Astrocyte (in vitro differentiated cells and primary cell): ENCODE results near the gene GABPB1. TPM values are rescaled to one million over a fixed set of nuclear protein-coding genes. Genes with fewer than 3 reads are reported as not detected.

Experiments used
- DNase-seq: peaks from one replicate; pipeline ENCODE4 v3.0.0-alpha.2; 2010; ENCODE audit warnings: low read depth
- FAIRE-seq: peaks from 2 replicates; lab custom pipeline; 2011; peaks lifted over from hg19 to GRCh38; lab: Jason Lieb, UNC
- H2AFZ ChIP-seq: 2 replicates; pipeline ENCODE4 v1.6.0; 2012; ENCODE audit warnings: low read depth, low read length, inconsistent platforms
- H3K27ac ChIP-seq: 2 replicates; pipeline ENCODE4 v1.5.1; 2011; ENCODE audit warnings: low read depth, low read length, inconsistent platforms
- H3K27me3 ChIP-seq: 2 replicates; pipeline ENCODE4 v1.6.0; 2011; ENCODE audit warnings: low read length, inconsistent platforms; ENCODE audit not compliant: insufficient read depth
- H3K36me3 ChIP-seq: 2 replicates; pipeline ENCODE4 v1.5.1; 2011; ENCODE audit warnings: low read length, inconsistent platforms; ENCODE audit not compliant: insufficient read depth
- H3K4me1 ChIP-seq: 2 replicates; pipeline ENCODE4 v1.5.1; 2011; ENCODE audit warnings: low read length, inconsistent platforms; ENCODE audit not compliant: insufficient read depth
- H3K4me2 ChIP-seq: 2 replicates; pipeline ENCODE4 v1.6.0; 2012; ENCODE audit warnings: low read length, inconsistent platforms
- H3K4me3 ChIP-seq: 2 replicates; pipeline ENCODE4 v1.5.1; 2011; ENCODE audit warnings: low read depth, mild to moderate bottlenecking, low read length, inconsistent platforms; ENCODE audit not compliant: insufficient read depth
- H3K79me2 ChIP-seq: 2 replicates; pipeline ENCODE4 v1.6.0; 2012; ENCODE audit warnings: mild to moderate bottlenecking, low read length, inconsistent platforms; ENCODE audit not compliant: insufficient read depth
- H3K9ac ChIP-seq: 2 replicates; pipeline ENCODE4 v1.6.0; 2012; ENCODE audit warnings: mild to moderate bottlenecking, low read length, inconsistent platforms
- H3K9me3 ChIP-seq: 2 replicates; pipeline ENCODE4 v1.5.1; 2012; ENCODE audit warnings: low read depth, mild to moderate bottlenecking, low read length, inconsistent platforms; ENCODE audit not compliant: insufficient read depth
- H4K20me1 ChIP-seq: 2 replicates; pipeline ENCODE4 v1.6.0; 2012; ENCODE audit warnings: low read length, inconsistent platforms; ENCODE audit not compliant: insufficient read depth
- H3K27ac Mint-ChIP-seq: one replicate; pipeline ENCODE4 v1.8.0; 2021; ENCODE audit warnings: mild to moderate bottlenecking, mixed read lengths; ENCODE audit not compliant: unreplicated experiment
- H3K27me3 Mint-ChIP-seq: one replicate; pipeline ENCODE4 v1.8.0; 2021; ENCODE audit warnings: low read depth, mixed read lengths; ENCODE audit not compliant: unreplicated experiment
- H3K36me3 Mint-ChIP-seq: one replicate; pipeline ENCODE4 v1.8.0; 2021; ENCODE audit warnings: low read depth, mixed read lengths; ENCODE audit not compliant: unreplicated experiment
- H3K4me1 Mint-ChIP-seq: one replicate; pipeline ENCODE4 v1.8.0; 2021; ENCODE audit warnings: low read depth, mixed read lengths; ENCODE audit not compliant: unreplicated experiment
- H3K4me3 Mint-ChIP-seq: one replicate; pipeline ENCODE4 v1.8.0; 2021; ENCODE audit warnings: mild to moderate bottlenecking, moderate library complexity, mixed read lengths; ENCODE audit not compliant: unreplicated experiment
- H3K9me3 Mint-ChIP-seq: one replicate; pipeline ENCODE4 v1.8.0; 2021; ENCODE audit warnings: mild to moderate bottlenecking, mixed read lengths; ENCODE audit not compliant: unreplicated experiment
- EZH2 ChIP-seq: IDR thresholded peaks from 2 replicates; pipeline ENCODE4 v1.6.1; 2012; ENCODE audit warnings: mild to moderate bottlenecking, low read length, inconsistent platforms; ENCODE audit not compliant: insufficient read depth
- total RNA-seq: library from RNA; stranded (reverse); gene quantifications from 2 replicates; pipeline ENCODE4 v1.2.1, GENCODE V29; 2021
- TF ChIP-seq, protein P1 (sequence below): IDR thresholded peaks from 2 replicates; pipeline ENCODE4 v1.5.1; 2011; ENCODE audit warnings: low read depth, mild to moderate bottlenecking, inconsistent platforms, low read length, moderate library complexity; ENCODE audit not compliant: insufficient read depth

Gene GABPB1
- total RNA-seq, 1 donor from 2014 or later = 33.5 TPM

DNA sequence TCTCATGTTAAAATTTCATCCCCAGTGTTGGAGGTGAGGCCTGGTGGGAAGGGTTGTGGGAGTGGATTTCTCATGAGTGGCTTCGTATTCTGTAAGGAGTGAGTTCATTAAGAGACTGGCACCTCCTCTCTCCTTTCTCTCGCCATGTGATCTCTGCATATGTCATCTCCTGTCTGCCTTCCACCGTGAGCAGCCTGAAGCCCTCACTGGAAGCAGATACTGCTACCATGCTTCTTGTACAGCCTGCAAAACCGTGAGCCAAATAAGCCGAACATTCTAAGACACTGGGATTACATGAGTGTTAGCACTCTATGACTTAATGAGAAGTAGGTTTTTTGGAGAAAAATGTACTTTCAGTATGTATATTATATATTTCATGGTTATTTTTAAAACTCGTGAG, 6.8 kb upstream of the GABPB1 start:
- Histone ChIP-seq H3K4me3 (no peak overlapping the region), H3K79me2 (peaks cover 27% of the 10 kb centered on the region), H3K27ac (no peak overlapping the region), H3K4me1 (peaks cover 5% of the 10 kb centered on the region), H3K9ac (no peak overlapping the region), H4K20me1 (peaks cover 11% of the 10 kb centered on the region), H3K27me3 (no peaks in the 10 kb centered on the region), H3K36me3 (peaks cover 3% of the 10 kb centered on the region), H2AFZ (no peak overlapping the region), H3K4me2 (no peak overlapping the region), H3K9me3 (no peaks in the 10 kb centered on the region)
- no peaks in the 10 kb centered on the region for H3K9me3 Mint-ChIP-seq
- TF ChIP-seq, protein P1, sequence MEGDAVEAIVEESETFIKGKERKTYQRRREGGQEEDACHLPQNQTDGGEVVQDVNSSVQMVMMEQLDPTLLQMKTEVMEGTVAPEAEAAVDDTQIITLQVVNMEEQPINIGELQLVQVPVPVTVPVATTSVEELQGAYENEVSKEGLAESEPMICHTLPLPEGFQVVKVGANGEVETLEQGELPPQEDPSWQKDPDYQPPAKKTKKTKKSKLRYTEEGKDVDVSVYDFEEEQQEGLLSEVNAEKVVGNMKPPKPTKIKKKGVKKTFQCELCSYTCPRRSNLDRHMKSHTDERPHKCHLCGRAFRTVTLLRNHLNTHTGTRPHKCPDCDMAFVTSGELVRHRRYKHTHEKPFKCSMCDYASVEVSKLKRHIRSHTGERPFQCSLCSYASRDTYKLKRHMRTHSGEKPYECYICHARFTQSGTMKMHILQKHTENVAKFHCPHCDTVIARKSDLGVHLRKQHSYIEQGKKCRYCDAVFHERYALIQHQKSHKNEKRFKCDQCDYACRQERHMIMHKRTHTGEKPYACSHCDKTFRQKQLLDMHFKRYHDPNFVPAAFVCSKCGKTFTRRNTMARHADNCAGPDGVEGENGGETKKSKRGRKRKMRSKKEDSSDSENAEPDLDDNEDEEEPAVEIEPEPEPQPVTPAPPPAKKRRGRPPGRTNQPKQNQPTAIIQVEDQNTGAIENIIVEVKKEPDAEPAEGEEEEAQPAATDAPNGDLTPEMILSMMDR = no peak
- TF ChIP-seq EZH2 = no peak
- H3K4me1 Mint-ChIP-seq = peaks cover 9% of the 10 kb centered on the region
- DNase-seq (no peak), FAIRE-seq (no peak)
- no peak overlapping the region for H3K27ac Mint-ChIP-seq
- H3K27me3 Mint-ChIP-seq = no peaks in the 10 kb centered on the region
- peak overlapping the region; percentile 31 for H3K4me3 Mint-ChIP-seq
- H3K36me3 Mint-ChIP-seq = peaks cover 20% of the 10 kb centered on the region

DNA sequence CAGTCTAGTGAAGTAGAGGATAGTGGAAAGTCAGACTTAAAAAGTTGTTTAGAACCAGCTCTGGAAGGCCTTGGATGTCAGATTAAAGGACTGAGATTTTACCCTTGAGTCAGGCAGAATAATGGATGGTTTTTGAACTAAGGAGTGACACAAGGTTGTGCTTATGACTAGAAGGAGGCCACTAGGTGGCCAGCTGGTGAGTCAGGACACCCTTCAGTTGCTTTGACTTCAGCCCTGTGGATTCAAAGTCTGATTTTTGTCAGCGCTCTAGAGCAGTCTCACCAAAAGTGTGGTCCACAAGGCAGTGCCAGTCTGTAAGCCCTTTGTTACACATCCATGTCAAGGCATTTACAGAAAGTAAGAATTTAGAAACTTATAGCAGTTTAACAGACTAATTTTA, 3.8 kb upstream of the GABPB1 start:
- H3K36me3 Mint-ChIP-seq = peaks cover 18% of the 10 kb centered on the region
- H3K27ac ChIP-seq = no peak overlapping the region
- peaks cover 12% of the 10 kb centered on the region for H3K4me1 Mint-ChIP-seq
- H3K27me3 ChIP-seq = no peaks in the 10 kb centered on the region
- H3K4me3 Mint-ChIP-seq = no peak overlapping the region
- no peak overlapping the region for H3K27ac Mint-ChIP-seq
- DNase-seq (peak; percentile 36), FAIRE-seq (no peak)
- TF ChIP-seq, protein P1 = peak; percentile 41
- TF ChIP-seq EZH2 = no peak
- no peaks in the 10 kb centered on the region for H3K9me3 ChIP-seq
- H3K36me3 ChIP-seq = peaks cover 3% of the 10 kb centered on the region
- H3K9me3 Mint-ChIP-seq = no peaks in the 10 kb centered on the region
- H3K9ac ChIP-seq = no peak overlapping the region
- H2AFZ ChIP-seq = no peak overlapping the region
- H3K4me2 ChIP-seq = no peak overlapping the region
- H4K20me1 ChIP-seq = peaks cover 15% of the 10 kb centered on the region
- H3K79me2 ChIP-seq = peaks cover 56% of the 10 kb centered on the region
- no peaks in the 10 kb centered on the region for H3K27me3 Mint-ChIP-seq
- no peak overlapping the region for H3K4me3 ChIP-seq
- peaks cover 8% of the 10 kb centered on the region for H3K4me1 ChIP-seq

DNA sequence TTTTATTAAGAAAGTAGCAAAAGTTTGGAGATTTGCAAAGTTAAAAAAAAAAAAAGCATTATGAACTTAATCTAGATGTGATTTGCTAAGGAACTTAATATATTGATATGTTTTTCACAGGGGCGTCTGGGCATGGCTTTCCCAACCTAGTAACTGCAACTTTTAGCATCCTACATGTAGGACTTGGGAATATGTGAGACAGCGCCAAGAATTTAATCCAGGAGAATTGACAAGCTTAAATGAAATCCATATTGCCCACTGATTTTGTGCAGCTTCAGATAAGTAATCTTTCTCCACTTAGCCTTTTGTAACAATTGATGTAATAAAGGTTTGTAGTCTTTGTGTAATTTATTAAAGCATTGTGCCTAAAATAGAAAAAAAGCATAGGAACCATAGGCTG, 982 bp upstream of the GABPB1 start:
- Histone ChIP-seq H3K79me2 (peaks cover 84% of the 10 kb centered on the region), H3K9me3 (no peaks in the 10 kb centered on the region), H3K27me3 (no peaks in the 10 kb centered on the region), H3K36me3 (peaks cover 3% of the 10 kb centered on the region), H3K27ac (peak overlapping the region; percentile 99), H3K4me3 (peak overlapping the region; percentile 87), H3K4me1 (peaks cover 17% of the 10 kb centered on the region), H2AFZ (no peak overlapping the region), H3K4me2 (peak overlapping the region; percentile 86), H3K9ac (peak overlapping the region; percentile 96), H4K20me1 (peaks cover 35% of the 10 kb centered on the region)
- no peak for TF ChIP-seq EZH2
- TF ChIP-seq, protein P1 = no peak
- peaks cover 17% of the 10 kb centered on the region for H3K4me1 Mint-ChIP-seq
- H3K9me3 Mint-ChIP-seq = no peaks in the 10 kb centered on the region
- peak overlapping the region; percentile 98 for H3K4me3 Mint-ChIP-seq
- peak overlapping the region; percentile 98 for H3K27ac Mint-ChIP-seq
- H3K27me3 Mint-ChIP-seq = no peaks in the 10 kb centered on the region
- FAIRE-seq = no peak
- DNase-seq = no peak
- H3K36me3 Mint-ChIP-seq = peaks cover 3% of the 10 kb centered on the region
